Measurements from ENCODE around the gene PLCXD3. TPM values are rescaled to one million over a fixed set of nuclear protein-coding genes. Genes with fewer than 3 reads are reported as not detected.

The PLCXD3 gene, protein sequence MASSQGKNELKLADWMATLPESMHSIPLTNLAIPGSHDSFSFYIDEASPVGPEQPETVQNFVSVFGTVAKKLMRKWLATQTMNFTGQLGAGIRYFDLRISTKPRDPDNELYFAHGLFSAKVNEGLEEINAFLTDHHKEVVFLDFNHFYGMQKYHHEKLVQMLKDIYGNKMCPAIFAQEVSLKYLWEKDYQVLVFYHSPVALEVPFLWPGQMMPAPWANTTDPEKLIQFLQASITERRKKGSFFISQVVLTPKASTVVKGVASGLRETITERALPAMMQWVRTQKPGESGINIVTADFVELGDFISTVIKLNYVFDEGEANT
- total RNA-seq (100 to 1,000 TPM in 2 of 10 donors, 10 to 100 TPM in 8; 36.2 to 104 (median 55.5) TPM), polyA plus RNA-seq (10 to 100 TPM; 25.4 to 27.7 TPM)
- long read RNA-seq, donor 1, full-length matches to known transcripts: 7 of 33 reads
- long read RNA-seq, donor 1, partial matches to known transcripts: 3 of 33 reads
- long read RNA-seq, donor 1, other reads (novel, unspliced or antisense): 23 of 33 reads
- long read RNA-seq, donor 2, full-length matches to known transcripts: 6 of 37 reads
- long read RNA-seq, donor 2, partial matches to known transcripts: 0 of 37 reads
- long read RNA-seq, donor 2, other reads (novel, unspliced or antisense): 31 of 37 reads
- long read RNA-seq, donor 3, full-length matches to known transcripts: 62 of 88 reads
- long read RNA-seq, donor 3, partial matches to known transcripts: 3 of 88 reads
- long read RNA-seq, donor 3, other reads (novel, unspliced or antisense): 23 of 88 reads

DNA sequence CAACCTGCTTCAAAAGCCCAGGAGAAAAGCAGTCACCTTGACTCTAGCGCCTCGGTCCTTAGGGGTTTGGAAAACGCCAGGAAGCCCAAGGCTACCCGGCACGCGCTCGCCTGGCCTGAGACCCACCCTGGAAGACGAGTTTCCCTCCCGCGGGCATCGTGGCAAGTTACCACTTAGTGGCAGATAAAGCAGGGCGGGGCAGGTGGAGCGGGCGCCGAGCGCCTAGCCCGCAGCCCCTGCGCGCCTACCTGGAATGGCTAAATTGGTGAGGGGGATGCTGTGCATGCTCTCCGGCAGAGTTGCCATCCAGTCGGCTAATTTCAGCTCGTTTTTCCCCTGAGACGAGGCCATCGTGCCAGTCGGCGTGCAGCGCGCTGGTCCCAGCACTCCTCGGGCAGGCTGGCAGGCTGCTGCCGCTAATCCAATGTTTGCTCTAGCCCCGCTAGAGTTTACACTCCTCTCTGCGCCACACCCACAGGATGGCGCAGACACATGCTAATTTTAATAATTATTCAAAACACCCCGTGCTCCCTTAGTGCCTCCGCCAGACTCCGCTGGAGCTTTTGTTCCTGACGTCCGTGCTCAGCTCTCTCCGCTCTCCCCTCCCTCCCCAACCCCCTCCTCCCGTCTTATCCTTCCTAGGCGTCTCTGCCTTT, at the start of gene PLCXD3:
TSS of gene PLCXD3 (minus strand) at position 426 of the 656 bp plus-strand sequence. CDS start at position 351, 75 bp downstream.
- ATAC-seq: peak; percentile 87 to 96 (median 94)
- WGBS, 2 donors: 1% methylated on average over 41 of the region's 41 CpGs
- intact Hi-C loops (cut with DNase I): loop anchor here in 5 of 10 donors (5.0 to 10.0 kb wide), 3 partner anchors 226 to 606 kb away; partner anchors contain the start of gene C7 (in 1 of the 5)
- Histone ChIP-seq H3K9me3 (no peaks in the 10 kb centered on the region), H3K36me3 (no peaks in the 10 kb centered on the region), H3K4me1 (peaks cover 3 to 32% (median 15%) of the 10 kb centered on the region in 9 donors), H3K4me3 (peak within 1 kb of the TSS; percentile 62 to 78 (median 72)), H3K27me3 (peaks cover 0 to 16% (median 0%) of the 10 kb centered on the region in 7 donors), H3K27ac (peak within 1 kb of the TSS; percentile 62 to 88 (median 80))
- TF ChIP-seq, protein P1, sequence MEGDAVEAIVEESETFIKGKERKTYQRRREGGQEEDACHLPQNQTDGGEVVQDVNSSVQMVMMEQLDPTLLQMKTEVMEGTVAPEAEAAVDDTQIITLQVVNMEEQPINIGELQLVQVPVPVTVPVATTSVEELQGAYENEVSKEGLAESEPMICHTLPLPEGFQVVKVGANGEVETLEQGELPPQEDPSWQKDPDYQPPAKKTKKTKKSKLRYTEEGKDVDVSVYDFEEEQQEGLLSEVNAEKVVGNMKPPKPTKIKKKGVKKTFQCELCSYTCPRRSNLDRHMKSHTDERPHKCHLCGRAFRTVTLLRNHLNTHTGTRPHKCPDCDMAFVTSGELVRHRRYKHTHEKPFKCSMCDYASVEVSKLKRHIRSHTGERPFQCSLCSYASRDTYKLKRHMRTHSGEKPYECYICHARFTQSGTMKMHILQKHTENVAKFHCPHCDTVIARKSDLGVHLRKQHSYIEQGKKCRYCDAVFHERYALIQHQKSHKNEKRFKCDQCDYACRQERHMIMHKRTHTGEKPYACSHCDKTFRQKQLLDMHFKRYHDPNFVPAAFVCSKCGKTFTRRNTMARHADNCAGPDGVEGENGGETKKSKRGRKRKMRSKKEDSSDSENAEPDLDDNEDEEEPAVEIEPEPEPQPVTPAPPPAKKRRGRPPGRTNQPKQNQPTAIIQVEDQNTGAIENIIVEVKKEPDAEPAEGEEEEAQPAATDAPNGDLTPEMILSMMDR (IDR thresholded peaks at IDR 0.05): no peak
- DNase-seq: peak; percentile 45

DNA sequence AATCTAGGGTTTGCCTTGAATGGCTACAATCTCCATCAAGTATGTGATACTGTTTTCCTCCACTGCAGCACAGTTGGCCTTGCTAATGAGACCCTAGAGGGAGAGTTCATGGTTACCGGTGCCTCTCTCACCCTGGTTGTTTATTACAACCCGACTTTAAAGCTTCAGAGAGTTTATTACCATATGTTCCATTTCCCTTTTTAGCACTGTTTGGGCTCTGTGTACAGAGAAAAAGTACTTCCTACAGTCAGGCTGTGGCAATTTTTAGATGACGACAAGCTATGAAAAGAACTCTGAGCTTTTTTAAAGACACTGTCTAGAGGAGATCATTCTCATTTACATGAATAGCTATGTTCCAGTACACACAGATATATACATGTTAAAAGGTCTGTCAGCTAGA, 48.8 kb upstream of the PLCXD3 start:
- Histone ChIP-seq H3K4me1 (no peaks in the 10 kb centered on the region), H3K27me3 (no peaks in the 10 kb centered on the region), H3K4me3 (no peak overlapping the region), H3K36me3 (no peaks in the 10 kb centered on the region), H3K27ac (no peak overlapping the region), H3K9me3 (no peaks in the 10 kb centered on the region)
- TF ChIP-seq, protein P1 (IDR thresholded peaks at IDR 0.05): no peak
- peak in 1 of 8 donors; percentile 33 for ATAC-seq
- no peak for DNase-seq
- 39 to 51% methylated on average over 3 of the region's 3 CpGs for WGBS, 2 donors
- intact Hi-C loops (cut with DNase I): loop anchor here in 1 of 10 donors (10.0 kb wide), 1 partner anchor 524 kb away; no protein-coding TSS in a partner anchor

DNA sequence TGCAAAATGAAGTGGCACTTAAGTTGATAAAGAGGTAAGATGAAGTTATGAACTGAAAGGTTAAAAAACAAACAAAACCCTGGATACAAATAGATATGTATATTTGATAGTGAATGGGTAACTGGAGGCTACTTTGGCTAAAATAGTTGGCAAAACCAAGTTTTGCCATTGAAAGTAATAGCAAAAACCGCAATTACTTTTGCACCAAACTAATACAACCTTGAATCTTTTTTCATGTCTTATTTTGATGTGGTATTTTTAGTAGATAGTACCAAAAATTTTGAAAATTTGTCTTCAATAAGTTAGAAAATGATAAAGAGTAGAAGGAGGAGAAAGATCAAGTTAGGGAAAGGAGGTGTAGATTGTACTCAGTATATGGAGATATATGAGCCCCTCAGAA, 47.9 kb upstream of the PLCXD3 start:
- Histone ChIP-seq H3K4me3 (no peak overlapping the region), H3K4me1 (no peaks in the 10 kb centered on the region), H3K9me3 (no peaks in the 10 kb centered on the region), H3K27ac (no peak overlapping the region), H3K27me3 (no peaks in the 10 kb centered on the region), H3K36me3 (no peaks in the 10 kb centered on the region)
- intact Hi-C loops (cut with DNase I): loop anchor here in 1 of 10 donors (10.0 kb wide), 1 partner anchor 523 kb away; no protein-coding TSS in a partner anchor
- 67 to 76% methylated on average over 1 of the region's 1 CpG for WGBS, 2 donors
- TF ChIP-seq, protein P1 (IDR thresholded peaks at IDR 0.05): no peak
- no peak for ATAC-seq
- no peak for DNase-seq

DNA sequence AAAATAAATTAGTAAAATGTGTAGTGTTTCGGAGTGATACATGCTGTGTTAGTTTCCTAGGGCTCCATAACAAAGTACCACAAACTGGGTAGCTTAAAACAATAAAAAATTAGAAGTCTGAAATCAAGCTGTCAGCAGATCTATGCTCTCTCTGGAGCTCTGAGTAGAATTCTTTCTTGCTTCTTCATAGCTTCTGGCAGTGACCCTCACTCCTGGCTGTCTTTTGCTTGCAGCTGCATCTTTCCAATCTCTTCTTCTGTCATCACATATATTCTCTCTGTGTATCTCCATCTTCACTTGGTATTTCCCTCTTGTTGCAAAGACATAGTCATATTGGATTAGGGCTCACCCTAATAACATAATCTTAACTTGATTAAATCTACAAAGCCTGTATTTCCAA, 37.6 kb upstream of the PLCXD3 start:
- intact Hi-C loops (cut with DNase I): loop anchor here in 1 of 10 donors (10.0 kb wide), 1 partner anchor 643 kb away; the partner anchor contains the start of gene C7
- Histone ChIP-seq H3K27ac (no peak overlapping the region), H3K9me3 (peaks cover 0 to 13% (median 7%) of the 10 kb centered on the region in 11 donors), H3K4me3 (no peak overlapping the region), H3K4me1 (no peaks in the 10 kb centered on the region), H3K27me3 (no peaks in the 10 kb centered on the region), H3K36me3 (no peaks in the 10 kb centered on the region)
- DNase-seq (no peak), ATAC-seq (peak in 1 of 8 donors; percentile 38)
- TF ChIP-seq, protein P1 (IDR thresholded peaks at IDR 0.05): no peak
- 56 to 67% methylated on average over 1 of the region's 1 CpG for WGBS, 2 donors
